Omental fat pad (tissue), 4 donors: ENCODE data around the gene TNFRSF9. TPM values are rescaled to one million over a fixed set of nuclear protein-coding genes. Genes with fewer than 3 reads are reported as not detected.
A peak's percentile ranks its signal among the peaks of the same experiment; 100 is the strongest.
"Not testable (repeated sequence)": the region's sequence is repeated elsewhere in the genome, so short reads cannot be mapped to it uniquely, and the experiment has no call there.

Experiments
- ATAC-seq: fragments of 150-250 bp; one replicate; pipeline ENCODE4 v1.9.1; 2016; ENCODE audit warnings: mild to moderate bottlenecking, moderate library complexity; ENCODE audit not compliant: low FRiP score
- DNase-seq: peaks from one replicate; pipeline ENCODE4 v3.0.0-alpha.2; 2019; ENCODE audit warnings: low spot score
- CTCF ChIP-seq, 3 donors: fragments of 450-650 bp; IDR thresholded peaks; one replicate each; pipeline ENCODE4 v1.5.1; 2016 to 2017; ENCODE audit warnings: antibody characterized with exemption in 3 of 3, mild to moderate bottlenecking in 3 of 3, moderate library complexity in 2 of 3
- total RNA-seq, 4 donors: library from RNA; depleted of rRNA; stranded (reverse); fragments of >200 nt; gene quantifications; one replicate each; pipeline ENCODE4 v1.1.0, GENCODE V29; 2016

TNFRSF9 gene
- total RNA-seq, 4 donors from 2014 or later, result 0.44 to 1.1 (median 0.63) TPM

DNA sequence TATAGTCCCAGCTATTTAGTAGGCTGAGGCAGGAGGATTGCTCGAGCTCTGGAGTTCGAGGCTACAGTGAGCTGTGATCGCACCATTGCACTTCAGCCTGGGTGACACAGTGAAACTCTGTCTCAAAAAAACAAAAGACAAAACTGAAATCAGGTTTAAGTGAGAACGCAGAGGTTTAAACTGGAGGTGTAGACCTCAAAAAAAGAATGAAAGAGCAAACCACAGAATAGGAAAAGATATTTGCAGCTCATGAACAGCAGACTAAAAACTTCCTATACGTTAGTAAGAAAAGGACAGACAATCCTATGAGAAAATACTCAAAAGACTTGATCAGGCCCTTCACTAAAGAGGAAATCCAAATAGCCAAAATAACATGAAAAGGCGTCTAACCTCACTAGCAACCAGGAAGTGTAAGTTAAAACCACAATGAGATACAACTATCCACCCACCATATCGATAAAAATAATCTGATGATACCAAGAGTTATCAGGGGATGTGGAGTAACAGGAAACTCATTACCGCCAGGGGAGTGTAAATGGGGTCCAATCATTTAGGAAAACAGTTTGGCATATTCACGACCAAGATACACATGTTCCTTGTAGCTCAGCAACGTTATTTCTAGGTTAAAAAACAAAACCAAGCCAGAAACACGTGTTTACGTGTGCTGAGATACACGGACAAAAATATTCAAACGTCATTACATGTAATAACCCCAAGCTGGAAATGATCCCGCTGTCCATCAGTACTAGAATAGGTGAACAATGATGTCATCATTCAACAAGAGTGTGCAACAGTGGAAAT is 9.8 kb downstream of the TNFRSF9 start:
- DNase-seq (no peak), ATAC-seq (no peak)
- TF ChIP-seq CTCF (IDR thresholded peaks at IDR 0.05), result no peak

DNA sequence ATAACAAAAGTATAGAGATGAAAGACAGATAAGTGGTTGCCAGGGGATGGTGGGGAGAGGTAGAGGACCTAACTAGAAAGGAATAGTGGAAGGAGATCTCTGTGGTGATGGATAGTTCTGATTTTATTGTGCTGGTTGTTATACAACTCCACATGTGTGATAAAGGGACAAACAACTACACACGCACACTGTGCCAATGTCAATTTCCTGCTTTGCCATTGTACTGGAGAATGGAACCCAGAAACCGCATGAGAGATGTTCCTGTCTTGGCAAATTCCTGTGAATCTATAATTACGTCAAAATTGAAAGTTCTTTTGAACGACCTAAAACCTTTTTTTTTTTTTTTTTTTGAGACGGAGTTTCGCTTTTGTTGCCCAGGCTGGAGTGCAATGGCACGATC is 11.0 kb downstream of the TNFRSF9 start:
- peak; percentile 41 for ATAC-seq
- no peak for TF ChIP-seq CTCF (IDR thresholded peaks at IDR 0.05)
- DNase-seq, result no peak

DNA sequence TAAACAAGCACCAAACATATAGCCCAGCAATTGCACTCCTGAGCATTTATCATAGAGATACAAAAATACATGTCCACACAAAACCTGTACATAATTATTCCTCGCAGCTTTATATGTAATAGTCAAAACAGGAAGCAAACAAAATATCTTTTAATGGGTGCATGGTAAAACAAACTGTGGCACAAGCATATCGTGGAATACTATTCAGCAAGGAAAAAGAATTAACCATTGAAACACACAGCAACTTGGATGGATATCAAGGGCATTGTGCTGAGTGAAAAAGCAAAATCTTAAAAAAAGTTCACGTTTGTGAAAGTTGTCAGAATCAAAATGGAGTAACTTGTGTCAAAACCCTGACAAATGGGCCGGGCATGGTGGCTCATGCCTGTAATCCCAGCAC is 12.4 kb downstream of the TNFRSF9 start:
- DNase-seq (no peak), ATAC-seq (no peak)
- no peak for TF ChIP-seq CTCF (IDR thresholded peaks at IDR 0.05)

DNA sequence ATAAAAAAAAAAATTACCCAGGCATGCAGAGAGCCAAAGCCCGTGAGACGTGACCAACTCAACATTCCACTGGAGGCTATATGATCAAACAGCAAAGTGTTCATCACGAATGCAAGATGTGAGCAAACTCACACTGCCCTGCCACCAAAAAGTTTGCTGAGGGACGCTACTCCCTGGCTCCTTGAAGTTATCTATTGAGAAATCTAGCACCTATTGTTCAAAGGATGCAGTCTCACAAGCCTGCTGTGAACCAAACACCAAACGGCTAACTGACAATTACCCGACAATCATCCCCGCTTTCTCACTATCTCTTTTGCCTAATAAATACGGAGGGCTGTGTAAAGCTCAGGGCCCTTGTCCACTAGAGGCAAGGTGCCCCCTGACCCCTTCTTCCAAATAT is 13.6 kb downstream of the TNFRSF9 start:
- not testable (repeated sequence) for ATAC-seq, DNase-seq

- TF ChIP-seq CTCF (IDR thresholded peaks at IDR 0.05), result no peak
- ATAC-seq, result no peak
- DNase-seq, result no peak
These were observed 18.3 kb downstream of the TNFRSF9 start for GRCh38 chr1:7922301-7922700.

DNA sequence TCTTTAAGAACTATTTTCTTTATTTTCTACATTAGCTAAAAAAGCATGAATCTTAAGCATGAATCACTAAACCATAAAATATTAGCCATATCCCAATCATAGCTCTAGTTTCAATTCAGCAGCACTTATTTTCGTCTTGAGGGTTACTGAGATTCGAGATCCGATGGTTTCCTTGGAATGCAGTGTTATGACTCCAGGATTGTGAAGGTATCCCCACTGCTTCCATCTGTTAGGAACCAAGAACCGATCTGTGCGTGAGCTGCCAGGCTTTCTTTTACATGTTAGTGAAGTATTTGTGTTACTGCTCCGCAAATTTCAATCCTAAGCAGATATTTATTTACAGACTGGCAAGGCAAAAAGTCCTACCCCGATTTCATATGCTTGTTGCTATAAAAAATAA is 18.8 kb downstream of the TNFRSF9 start:
- DNase-seq (no peak), ATAC-seq (no peak)
- no peak for TF ChIP-seq CTCF (IDR thresholded peaks at IDR 0.05)

GRCh38 chr1:7919880-7920279 is 20.8 kb downstream of the TNFRSF9 start:
- DNase-seq (no peak), ATAC-seq (no peak)
- no peak for TF ChIP-seq CTCF (IDR thresholded peaks at IDR 0.05)

- not testable (repeated sequence) for DNase-seq, ATAC-seq
These were observed 22.7 kb downstream of the TNFRSF9 start for GRCh38 chr1:7917971-7918370.
